WTC11 (cell line): ENCODE results near the gene BTNL9. TPM values are rescaled to one million over a fixed set of nuclear protein-coding genes. Genes with fewer than 3 reads are reported as not detected.
A peak's percentile ranks its signal among the peaks of the same experiment; 100 is the strongest.

Experiments
- ATAC-seq: fragments of 200-7000 bp; cut with Tn5 transposase; 2 replicates; pipeline ENCODE4 v1.10.0; 2021; ENCODE audit warnings: mild to moderate bottlenecking, moderate library complexity
- CTCF ChIA-PET: fragments of 300-600 bp; sonication (Branson Sonifier 250); formaldehyde crosslinking; loops from one replicate; lab custom pipeline; 2021; ENCODE audit warnings: antibody characterized with exemption; lab: Charles Lee
- POLR2A ChIA-PET: fragments of 350-600 bp; sonication (Branson Sonifier 250); formaldehyde crosslinking; loops from one replicate; lab custom pipeline; 2021; ENCODE audit warnings: antibody characterized with exemption; lab: Charles Lee
- DNase-seq: peaks from one replicate; pipeline ENCODE4 v3.0.0; 2021; ENCODE audit warnings: low spot score
- H3K27ac Mint-ChIP-seq: 2 replicates; pipeline ENCODE4 v1.8.0; 2021; ENCODE audit warnings: mixed read lengths
- H3K27me3 Mint-ChIP-seq: 2 replicates; pipeline ENCODE4 v1.8.0; 2021; ENCODE audit warnings: low read depth, mild to moderate bottlenecking, moderate library complexity, mixed read lengths
- H3K36me3 Mint-ChIP-seq: 2 replicates; pipeline ENCODE4 v1.8.0; 2021; ENCODE audit warnings: mixed read lengths
- H3K4me1 Mint-ChIP-seq: 2 replicates; pipeline ENCODE4 v1.8.0; 2022; ENCODE audit warnings: mixed read lengths
- H3K4me3 Mint-ChIP-seq: 2 replicates; pipeline ENCODE4 v1.8.0; 2021; ENCODE audit warnings: mild to moderate bottlenecking, moderate library complexity, mixed read lengths
- H3K9me3 Mint-ChIP-seq: 2 replicates; pipeline ENCODE4 v1.8.0; 2021; ENCODE audit warnings: mixed read lengths
- CREB1 ChIP-seq: sonication (generic); formaldehyde crosslinking; IDR thresholded peaks from 2 replicates; pipeline ENCODE4 v1.8.0; 2023; ENCODE audit warnings: mild to moderate bottlenecking, missing genetic modification reagents
- CREM ChIP-seq: sonication (generic); formaldehyde crosslinking; IDR thresholded peaks from 2 replicates; pipeline ENCODE4 v1.8.1; 2022; ENCODE audit warnings: mild to moderate bottlenecking, missing genetic modification reagents, moderate library complexity
- EMX1 ChIP-seq: fragments of 250-450 bp; sonication (Bioruptor Pico); IDR thresholded peaks from 2 replicates; pipeline ENCODE4 v1.8.0; 2021; ENCODE audit warnings: mild to moderate bottlenecking
- ESRRA ChIP-seq: sonication (generic); formaldehyde crosslinking; IDR thresholded peaks from 2 replicates; pipeline ENCODE4 v1.8.1; 2022; ENCODE audit warnings: mild to moderate bottlenecking, missing genetic modification reagents, borderline replicate concordance
- FOXJ3 ChIP-seq: sonication (generic); formaldehyde crosslinking; IDR thresholded peaks from 2 replicates; pipeline ENCODE4 v1.9.0; 2021; ENCODE audit warnings: missing genetic modification reagents, mild to moderate bottlenecking, borderline replicate concordance
- FOXP1 ChIP-seq: sonication (generic); formaldehyde crosslinking; IDR thresholded peaks from 2 replicates; pipeline ENCODE4 v1.8.0; 2022; ENCODE audit warnings: missing genetic modification reagents, mild to moderate bottlenecking, moderate library complexity, borderline replicate concordance
- IRF1 ChIP-seq: sonication (generic); formaldehyde crosslinking; IDR thresholded peaks from 2 replicates; pipeline ENCODE4 v1.8.0; 2023; ENCODE audit warnings: missing genetic modification reagents
- IRF2 ChIP-seq: sonication (generic); formaldehyde crosslinking; IDR thresholded peaks from 2 replicates; pipeline ENCODE4 v1.8.0; 2022; ENCODE audit warnings: low read depth, missing genetic modification reagents, borderline replicate concordance
- MAX ChIP-seq: sonication (generic); formaldehyde crosslinking; IDR thresholded peaks from 2 replicates; pipeline ENCODE4 v1.8.0; 2022; ENCODE audit warnings: mild to moderate bottlenecking, missing genetic modification reagents
- MXD4 ChIP-seq: fragments of 250-450 bp; sonication (Bioruptor Pico); IDR thresholded peaks from 2 replicates; pipeline ENCODE4 v1.8.0; 2021; ENCODE audit warnings: mild to moderate bottlenecking, moderate library complexity, borderline replicate concordance
- MYBL2 ChIP-seq: sonication (generic); formaldehyde crosslinking; IDR thresholded peaks from 2 replicates; pipeline ENCODE4 v1.8.1; 2023; ENCODE audit warnings: mild to moderate bottlenecking, moderate library complexity, missing genetic modification reagents
- NR2C2 ChIP-seq: sonication (generic); formaldehyde crosslinking; IDR thresholded peaks from 2 replicates; pipeline ENCODE4 v1.8.0; 2022; ENCODE audit warnings: mild to moderate bottlenecking, missing genetic modification reagents
- NR3C1 ChIP-seq: sonication (generic); formaldehyde crosslinking; conservative IDR thresholded peaks from 2 replicates; pipeline ENCODE4 v1.8.1; 2023; ENCODE audit warnings: low read depth, mild to moderate bottlenecking, missing genetic modification reagents
- OVOL2 ChIP-seq: fragments of 250-450 bp; sonication (Bioruptor Pico); IDR thresholded peaks from 2 replicates; pipeline ENCODE4 v1.9.0; 2021; ENCODE audit warnings: mild to moderate bottlenecking, borderline replicate concordance
- PRDM15 ChIP-seq: sonication (generic); formaldehyde crosslinking; IDR thresholded peaks from 2 replicates; pipeline ENCODE4 v1.8.0; 2022; ENCODE audit warnings: missing genetic modification reagents
- PREB ChIP-seq: sonication (generic); formaldehyde crosslinking; IDR thresholded peaks from 2 replicates; pipeline ENCODE4 v1.8.1; 2022; ENCODE audit warnings: mild to moderate bottlenecking, missing genetic modification reagents, moderate library complexity, borderline replicate concordance
- RORB ChIP-seq: fragments of 250-450 bp; sonication (Bioruptor Pico); IDR thresholded peaks from 2 replicates; pipeline ENCODE4 v1.9.0; 2021; ENCODE audit warnings: mild to moderate bottlenecking
- TCF7 ChIP-seq: sonication (generic); formaldehyde crosslinking; IDR thresholded peaks from 2 replicates; pipeline ENCODE4 v1.8.0; 2022; ENCODE audit warnings: mild to moderate bottlenecking, low read depth, missing genetic modification reagents, moderate library complexity
- TEAD1 ChIP-seq: sonication (generic); formaldehyde crosslinking; IDR thresholded peaks from 2 replicates; pipeline ENCODE4 v1.8.0; 2022; ENCODE audit warnings: mild to moderate bottlenecking, missing genetic modification reagents
- TP53 ChIP-seq: sonication (generic); formaldehyde crosslinking; IDR thresholded peaks from 2 replicates; pipeline ENCODE4 v1.8.1; 2023; ENCODE audit warnings: mild to moderate bottlenecking, missing genetic modification reagents
- ZNF138 ChIP-seq: sonication (generic); formaldehyde crosslinking; conservative IDR thresholded peaks from 2 replicates; pipeline ENCODE4 v1.8.1; 2022; ENCODE audit warnings: mild to moderate bottlenecking, moderate library complexity, missing genetic modification reagents
- ZNF263 ChIP-seq: sonication (generic); formaldehyde crosslinking; IDR thresholded peaks from 2 replicates; pipeline ENCODE4 v1.8.1; 2022; ENCODE audit warnings: low read depth, mild to moderate bottlenecking, moderate library complexity, missing genetic modification reagents
- ZNF396 ChIP-seq: fragments of 250-450 bp; sonication (Bioruptor Pico); IDR thresholded peaks from 2 replicates; pipeline ENCODE4 v1.8.0; 2021; ENCODE audit warnings: mild to moderate bottlenecking, moderate library complexity, borderline replicate concordance
- ZNF416 ChIP-seq: fragments of 250-450 bp; sonication (Bioruptor Pico); IDR thresholded peaks from 2 replicates; pipeline ENCODE4 v1.9.0; 2021; ENCODE audit warnings: mild to moderate bottlenecking, inconsistent platforms
- total RNA-seq: library from RNA; stranded (reverse); gene quantifications from 3 replicates; pipeline ENCODE4 v1.2.3, GENCODE V29; 2021

BTNL9 gene
- total RNA-seq, 1 experiment from 2014 or later: 3.4 TPM

DNA sequence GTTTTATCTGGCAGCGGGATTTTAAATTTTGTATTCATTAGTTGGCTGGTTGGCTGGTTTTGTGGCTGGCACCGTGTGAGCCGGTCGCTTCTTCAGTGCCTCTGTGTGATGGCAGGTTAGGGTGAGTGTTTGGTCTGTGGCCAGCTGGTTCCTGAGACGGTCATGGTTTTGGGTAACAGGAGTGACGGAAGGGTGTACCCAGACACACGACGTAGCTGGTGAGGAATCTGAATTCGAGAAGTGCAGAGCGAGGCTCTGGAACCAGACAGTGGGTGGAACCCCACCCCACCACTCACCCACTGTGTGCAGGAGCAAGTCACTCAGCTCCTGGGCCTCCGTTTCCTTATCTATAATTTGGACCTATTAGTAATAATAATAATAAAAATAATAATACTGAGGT is 2.7 kb downstream of the BTNL9 start (continued):
- TF ChIP-seq IRF2 (CRISPR knock-in tag): no peak
- TF ChIP-seq ZNF263 (CRISPR knock-in tag): no peak
- no peak for TF ChIP-seq TCF7 (CRISPR knock-in tag)
- no peak for TF ChIP-seq OVOL2 (CRISPR knock-in tag)
- TF ChIP-seq ZNF416: no peak
- TF ChIP-seq NR2C2 (CRISPR knock-in tag): no peak
- TF ChIP-seq, all 79 proteins: peak for 0

GRCh38 chr5:181043285-181044092 is 3.4 kb downstream of the BTNL9 start:
- no peaks in the 10 kb centered on the region for H3K36me3 Mint-ChIP-seq
- POLR2A ChIA-PET: interaction anchor here (0.8 kb wide), 1 partner anchor 108 kb away, joined by 3 read pairs; no protein-coding TSS in a partner anchor
- no peak overlapping the region for H3K4me3 Mint-ChIP-seq

GRCh38 chr5:181044093-181044599 is 4.1 kb downstream of the BTNL9 start:
- H3K4me3 Mint-ChIP-seq: no peak overlapping the region
- TF ChIP-seq ZNF416 (no peak), PREB (CRISPR knock-in tag) (no peak), EMX1 (CRISPR knock-in tag) (no peak), MXD4 (no peak), TEAD1 (no peak), TP53 (no peak), NR3C1 (CRISPR knock-in tag) (no peak), PRDM15 (CRISPR knock-in tag) (no peak), CREB1 (no peak), ZNF396 (no peak), MYBL2 (CRISPR knock-in tag) (no peak), OVOL2 (CRISPR knock-in tag) (no peak), FOXJ3 (no peak), MAX (no peak), ESRRA (CRISPR knock-in tag) (no peak), ZNF138 (CRISPR knock-in tag) (no peak), FOXP1 (CRISPR knock-in tag) (no peak), RORB (CRISPR knock-in tag) (no peak), IRF1 (CRISPR knock-in tag) (no peak), NR2C2 (CRISPR knock-in tag) (no peak)
- H3K27me3 Mint-ChIP-seq: peaks cover 19% of the 10 kb centered on the region
- ATAC-seq (no peak), DNase-seq (no peak)
- ChIA-PET CTCF (interaction anchor here (0.9 to 1.3 kb wide), 3 partner anchors 44 to 124 kb away, joined by 3 to 5 read pairs (median 5); no protein-coding TSS in a partner anchor), POLR2A (no interaction called here)
- no peak overlapping the region for H3K27ac Mint-ChIP-seq
- no peaks in the 10 kb centered on the region for H3K36me3 Mint-ChIP-seq
- peaks cover 10% of the 10 kb centered on the region; the same call in 1 of the 2 replicates for H3K4me1 Mint-ChIP-seq
- no peaks in the 10 kb centered on the region for H3K9me3 Mint-ChIP-seq

More at GRCh38 chr5:181043285-181044092, 3.4 kb downstream of the BTNL9 start:
- no peak overlapping the region for H3K27ac Mint-ChIP-seq
- peaks cover 10% of the 10 kb centered on the region; the same call in 1 of the 2 replicates for H3K4me1 Mint-ChIP-seq
- DNase-seq (no peak), ATAC-seq (peak; percentile 55; the same call in 1 of the 2 replicates)
- H3K9me3 Mint-ChIP-seq: no peaks in the 10 kb centered on the region
- H3K27me3 Mint-ChIP-seq: peaks cover 18% of the 10 kb centered on the region
- no peak for TF ChIP-seq RORB (CRISPR knock-in tag)
- no peak for TF ChIP-seq CREM (CRISPR knock-in tag)
- no peak for TF ChIP-seq MXD4
- TF ChIP-seq MYBL2 (CRISPR knock-in tag): no peak
- TF ChIP-seq IRF2 (CRISPR knock-in tag): no peak
- CTCF ChIA-PET: interaction anchor here (0.6 to 1.3 kb wide), 4 partner anchors 12 to 124 kb away, joined by 3 to 5 read pairs (median 4); no protein-coding TSS in a partner anchor
